GM23338 (cell line): Measurements from ENCODE around the gene TBC1D10B.

Experiments used
- JUNB ChIP-seq: IDR thresholded peaks from one replicate; pipeline ENCODE4 v1.6.1; 2016; ENCODE audit warnings: antibody characterized with exemption; ENCODE audit not compliant: unreplicated experiment
- POLR2AphosphoS5 ChIP-seq: IDR thresholded peaks from 2 replicates; pipeline ENCODE4 v1.6.1; 2016; ENCODE audit warnings: antibody characterized with exemption, low read depth
- TF ChIP-seq, protein P1 (sequence below), 2 experiments: fragments of 200-600 bp in 1 of 2; sonication (generic) in 1 of 2; conservative IDR thresholded peaks; 2 replicates each; pipeline versions ENCODE4 v1.5.1 to v1.6.1; 2016 to 2017; ENCODE audit warnings: antibody characterized with exemption in 2 of 2, low read depth in 2 of 2, mild to moderate bottlenecking in 2 of 2, moderate library complexity in 1 of 2

DNA sequence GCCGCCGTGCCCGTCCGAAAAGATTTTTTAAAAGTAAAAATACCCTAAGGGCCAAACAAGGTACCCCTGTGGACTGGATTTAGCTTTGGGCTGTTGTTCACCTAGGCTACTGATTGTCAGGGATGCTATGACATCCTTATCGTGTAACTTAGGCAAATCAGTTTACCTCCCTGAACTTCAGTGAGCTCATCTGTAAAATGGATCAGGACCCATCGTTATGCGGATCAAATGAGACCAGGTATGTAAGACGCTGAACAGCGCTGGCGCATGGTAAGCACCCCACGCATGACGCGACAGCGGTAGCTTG, 36.5 kb upstream of the TBC1D10B start:
- TF ChIP-seq, protein P1, sequence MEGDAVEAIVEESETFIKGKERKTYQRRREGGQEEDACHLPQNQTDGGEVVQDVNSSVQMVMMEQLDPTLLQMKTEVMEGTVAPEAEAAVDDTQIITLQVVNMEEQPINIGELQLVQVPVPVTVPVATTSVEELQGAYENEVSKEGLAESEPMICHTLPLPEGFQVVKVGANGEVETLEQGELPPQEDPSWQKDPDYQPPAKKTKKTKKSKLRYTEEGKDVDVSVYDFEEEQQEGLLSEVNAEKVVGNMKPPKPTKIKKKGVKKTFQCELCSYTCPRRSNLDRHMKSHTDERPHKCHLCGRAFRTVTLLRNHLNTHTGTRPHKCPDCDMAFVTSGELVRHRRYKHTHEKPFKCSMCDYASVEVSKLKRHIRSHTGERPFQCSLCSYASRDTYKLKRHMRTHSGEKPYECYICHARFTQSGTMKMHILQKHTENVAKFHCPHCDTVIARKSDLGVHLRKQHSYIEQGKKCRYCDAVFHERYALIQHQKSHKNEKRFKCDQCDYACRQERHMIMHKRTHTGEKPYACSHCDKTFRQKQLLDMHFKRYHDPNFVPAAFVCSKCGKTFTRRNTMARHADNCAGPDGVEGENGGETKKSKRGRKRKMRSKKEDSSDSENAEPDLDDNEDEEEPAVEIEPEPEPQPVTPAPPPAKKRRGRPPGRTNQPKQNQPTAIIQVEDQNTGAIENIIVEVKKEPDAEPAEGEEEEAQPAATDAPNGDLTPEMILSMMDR (conservative IDR thresholded peaks at IDR 0.05; ENCODE audit: low read depth in 2 of 2): no peak
- TF ChIP-seq JUNB: no peak
- TF ChIP-seq POLR2AphosphoS5: no peak
